K562 (cell line): ENCODE data around the gene TNFAIP1. TPM values are rescaled to one million over a fixed set of nuclear protein-coding genes. Genes with fewer than 3 reads are reported as not detected.
A peak's percentile ranks its signal among the peaks of the same experiment; 100 is the strongest.

ENCODE experiments used
- ATAC-seq: fragments of 200-7000 bp; cut with Tn5 transposase; 3 replicates; pipeline ENCODE4 v1.9.1; 2020; ENCODE audit warnings: moderate library complexity
- BruUV-seq: library from RNA; stranded (reverse); fragments of 400-500 nt; replicated peaks from 2 replicates; lab custom pipeline; 2021; lab: Mats Ljungman, UMichigan
- CTCF ChIA-PET: fragments of 300-600 bp; formaldehyde crosslinking; extraction: SDS; loops from one replicate; lab custom pipeline; 2021; ENCODE audit warnings: low intra/inter-chr PET ratio; lab: Yijun Ruan, JAX
- POLR2A ChIA-PET: fragments of 300-600, 350-650 bp; sonication (Branson Sonifier 250); formaldehyde crosslinking; extraction: SDS; loops from one replicate; lab custom pipeline; 2021; ENCODE audit warnings: antibody characterized with exemption, inconsistent platforms; lab: Yijun Ruan, JAX
- DNase-seq, 4 experiments: peaks; one replicate each; pipeline versions ENCODE4 v3.0.0 to v3.0.0-alpha.2; 2011 to 2018; ENCODE audit warnings: low spot score in 3 of 4, mixed read lengths in 3 of 4; ENCODE audit errors: extremely low read depth in 1 of 4
- FAIRE-seq: peaks from 2 replicates; lab custom pipeline; 2011; peaks lifted over from hg19 to GRCh38; lab: Jason Lieb, UNC
- H2AFZ ChIP-seq: 2 replicates; pipeline ENCODE4 v1.6.0; 2011; ENCODE audit warnings: low read depth, low read length, control low read depth, inconsistent platforms
- H3K27ac ChIP-seq: fragments of 200-600 bp; 3 replicates; pipeline ENCODE4 v1.8.0; 2011; ENCODE audit warnings: low read depth, mild to moderate bottlenecking, control low read depth, inconsistent platforms, low read length, moderate library complexity, mixed read lengths; ENCODE audit errors: extremely low read depth
- H3K27me3 ChIP-seq, 2 experiments: fragments of 300-600 bp in 1 of 2; 2 replicates in 1 of 2; 3 replicates in 1 of 2; pipeline versions ENCODE4 v1.6.0 to v1.8.0; 2011; ENCODE audit warnings: inconsistent platforms in 2 of 2, low read length in 2 of 2, mild to moderate bottlenecking in 1 of 2, mixed read lengths in 1 of 2, moderate library complexity in 1 of 2; ENCODE audit not compliant: control insufficient read depth in 2 of 2, insufficient read depth in 2 of 2
- H3K36me3 ChIP-seq: fragments of 300-600 bp; 3 replicates; pipeline ENCODE4 v1.8.0; 2011; ENCODE audit warnings: mild to moderate bottlenecking, low read length, inconsistent platforms; ENCODE audit not compliant: control insufficient read depth, insufficient read depth
- H3K4me1 ChIP-seq, 2 experiments: fragments of 200-600 bp in 1 of 2; replicated peaks in 1 of 2; 2 replicates in 1 of 2; 3 replicates in 1 of 2; pipeline versions ENCODE4 v1.5.1 to v1.8.0; 2011; ENCODE audit warnings: inconsistent platforms in 2 of 2, low read length in 2 of 2, mild to moderate bottlenecking in 1 of 2, mixed read lengths in 1 of 2, moderate library complexity in 1 of 2; ENCODE audit not compliant: control insufficient read depth in 2 of 2, insufficient read depth in 2 of 2
- H3K4me2 ChIP-seq: 2 replicates; pipeline ENCODE4 v1.6.1; 2011; ENCODE audit warnings: low read length, control low read depth, inconsistent platforms, mixed read lengths; ENCODE audit not compliant: insufficient read depth
- H3K4me3 ChIP-seq: fragments of 200-600 bp; sonication (generic), shearing (Covaris generic); 2 replicates; pipeline ENCODE4 v1.5.1; 2016; ENCODE audit warnings: control low read depth, inconsistent platforms
- H3K79me2 ChIP-seq: fragments of 200-600 bp; 3 replicates; pipeline ENCODE4 v1.8.0; 2011; ENCODE audit warnings: low read length, inconsistent platforms; ENCODE audit not compliant: control insufficient read depth, insufficient read depth
- H3K9ac ChIP-seq, 2 experiments: 2 replicates each; pipeline versions ENCODE4 v1.6.0 to v1.6.1; 2011; ENCODE audit warnings: low read depth in 2 of 2, low read length in 2 of 2, control low read depth in 1 of 2, inconsistent platforms in 1 of 2, mild to moderate bottlenecking in 1 of 2, mixed read lengths in 1 of 2; ENCODE audit not compliant: insufficient read depth in 1 of 2
- H3K9me1 ChIP-seq: one replicate; pipeline ENCODE4 v1.6.0; 2011; ENCODE audit warnings: inconsistent platforms, mild to moderate bottlenecking, low read length, moderate library complexity; ENCODE audit not compliant: control insufficient read depth, insufficient read depth
- H3K9me3 ChIP-seq: replicated peaks from 2 replicates; pipeline ENCODE4 v1.5.1; 2011; ENCODE audit warnings: low read depth, low read length, inconsistent platforms; ENCODE audit not compliant: control insufficient read depth, insufficient read depth
- H4K20me1 ChIP-seq: replicated peaks from 2 replicates; pipeline ENCODE4 v1.6.1; 2011; ENCODE audit warnings: low read length, inconsistent platforms, mixed read lengths; ENCODE audit not compliant: control insufficient read depth, insufficient read depth
- CBFA2T2 ChIP-seq: fragments of 450-650 bp; conservative IDR thresholded peaks from 2 replicates; pipeline ENCODE4 v1.6.1; 2017; ENCODE audit warnings: mild to moderate bottlenecking
- CREB3L1 ChIP-seq: fragments of 450-650 bp; IDR thresholded peaks from 2 replicates; pipeline ENCODE4 v1.6.1; 2014; ENCODE audit warnings: low read depth, mild to moderate bottlenecking, moderate library complexity, borderline replicate concordance
- HEY1 ChIP-seq: fragments of 250-450 bp; sonication (Bioruptor Pico); IDR thresholded peaks from 2 replicates; pipeline ENCODE4 v1.5.0; 2020; ENCODE audit warnings: mild to moderate bottlenecking, moderate library complexity, borderline replicate concordance
- POLR2A ChIP-seq: fragments of 450-650 bp; conservative IDR thresholded peaks from 2 replicates; pipeline ENCODE4 v1.6.1; 2016
- POLR2AphosphoS2 ChIP-seq: IDR thresholded peaks from 2 replicates; pipeline ENCODE4 v1.6.1; 2012; ENCODE audit warnings: low read length, improper control_type of control experiment
- SREBF1 ChIP-seq: fragments of 150-350 bp; IDR thresholded peaks from 2 replicates; pipeline ENCODE4 v1.6.1; 2014; ENCODE audit warnings: antibody characterized with exemption, low read depth, low read length, borderline replicate concordance
- SUPT5H ChIP-seq: fragments of 450-650 bp; IDR thresholded peaks from 2 replicates; pipeline ENCODE4 v1.6.1; 2016
- THRA ChIP-seq: fragments of 450-650 bp; IDR thresholded peaks from 2 replicates; pipeline ENCODE4 v1.6.1; 2017; ENCODE audit warnings: mild to moderate bottlenecking, moderate library complexity
- TRIM24 ChIP-seq, 2 experiments: fragments of 450-650 bp; IDR thresholded peaks; 2 replicates each; pipeline ENCODE4 v1.6.1; 2016
- XRCC4 ChIP-seq: IDR thresholded peaks from one replicate; pipeline ENCODE4 v1.6.1; 2011; ENCODE audit not compliant: insufficient read depth, insufficient read length; ENCODE audit errors: extremely low read depth
- ZC3H8 ChIP-seq: fragments of 450-650 bp; IDR thresholded peaks from 2 replicates; pipeline ENCODE4 v1.6.1; 2017
- ZNF444 ChIP-seq: fragments of 250-450 bp; sonication (Bioruptor Pico); IDR thresholded peaks from 2 replicates; pipeline ENCODE4 v1.4.0; 2020; ENCODE audit warnings: mild to moderate bottlenecking, moderate library complexity
- WGBS: fragments of 100-300 bp; shearing (Covaris generic); methylation state at CpG from one replicate; pipeline ENCODE4 v1.1.6; 2016; ENCODE audit warnings: low coverage, mixed read lengths; ENCODE audit not compliant: insufficient coverage; ENCODE audit errors: missing lambda C conversion rate; 5-methylcytosine and 5-hydroxymethylcytosine counted together
- in situ Hi-C: fragments of 300-500 bp; cut with MboI; formaldehyde crosslinking; loops from 4 replicates; pipeline ENCODE4 v1.15.0; 2018; ENCODE audit warnings: inconsistent platforms, mixed read lengths
- intact Hi-C: fragments of 100-400 bp; cut with micrococcal nuclease; formaldehyde crosslinking; loops from 2 replicates; pipeline ENCODE4 v1.14.2; 2022
- polyA plus RNA-seq, 8 experiments: library from polyadenylated mRNA; depleted of rRNA in 4 of 8; stranded (reverse) in 5 of 8; unstranded in 3 of 8; fragments of >200 nt; fragmentation: Nextera tagmentation in 2 of 8; fragmentation: Illumina TruSeq in 1 of 8; extraction: Ambion mirVana in 2 of 8; extraction: Trizol in 1 of 8; gene quantifications; 2 replicates each; pipeline versions ENCODE4 v1.2.1 to v1.2.3, GENCODE V29; 2011 to 2014; ENCODE audit warnings: inconsistent platforms in 1 of 8, missing spikeins in 1 of 8
- total RNA-seq, 7 experiments: library from RNA; depleted of rRNA in 6 of 7; stranded (reverse); fragments of >200 nt in 6 of 7; fragmentation: Illumina TruSeq in 2 of 7; extraction: Trizol in 2 of 7; gene quantifications; 2 replicates each; pipeline versions ENCODE4 v1.2.1 to v1.2.3, GENCODE V29; 2011 to 2021; ENCODE audit warnings: low replicate concordance in 1 of 7

Gene TNFAIP1
- total and polyA plus RNA-seq, 9 of the 15 experiments (the other 6 are each of a cell fraction or from before 2014, with no cell fraction given), result 2.1 to 20.1 (median 8.2) TPM

GRCh38 chr17:28330671-28331070 is 4.9 kb upstream of the TNFAIP1 start:
- 97% methylated on average over 4 of the region's 5 CpGs for WGBS
- no TSS peak for BruUV-seq

More at GRCh38 chr17:28330671-28331070, 4.9 kb upstream of the TNFAIP1 start:
- no peak for TF ChIP-seq CREB3L1
- no peak for TF ChIP-seq TRIM24 (IDR thresholded peaks at IDR 0.05)
- no peak for TF ChIP-seq CBFA2T2
- no peak for TF ChIP-seq HEY1 (CRISPR knock-in tag)
- TF ChIP-seq THRA, result no peak
- TF ChIP-seq ZNF444 (CRISPR knock-in tag), result no peak
- no peak for TF ChIP-seq SREBF1
- no peak for TF ChIP-seq ZC3H8
- 0 out of 2 replicates have a peak, but pooled peaks have one; percentile 36 for TF ChIP-seq POLR2AphosphoS2
- TF ChIP-seq SUPT5H, result 0 out of 2 replicates have a peak, but pooled peaks have one; percentile 22
- TF ChIP-seq POLR2A, result peak; percentile 23
- no peak for TF ChIP-seq XRCC4
- TF ChIP-seq, all 486 proteins: peak for 3
- no peak overlapping the region for H2AFZ ChIP-seq
- intact Hi-C loops (no loop called here), in situ Hi-C loops (no loop called here)
- no peaks in the 10 kb centered on the region for H3K27me3 ChIP-seq
- no peaks in the 10 kb centered on the region for H3K9me1 ChIP-seq
- no peaks in the 10 kb centered on the region; the same call in 1 of the 2 replicates for H3K9me3 ChIP-seq
- DNase-seq, result no peak
- peaks cover 53% of the 10 kb centered on the region for H3K36me3 ChIP-seq
- H3K27ac ChIP-seq, result no peak overlapping the region
- ATAC-seq, result no peak
- POLR2A ChIA-PET, result interaction anchor here (0.7 to 6.5 kb wide), 8 partner anchors 9 to 290 kb away, joined by 3 to 62 read pairs (median 4); partner anchors contain the start of genes POLDIP2 and TMEM97
- peaks cover 17% of the 10 kb centered on the region for H3K79me2 ChIP-seq
- peaks cover 10 to 12% of the 10 kb centered on the region in 2 experiments; a peak in 4 of 5 replicates for H3K4me1 ChIP-seq
- no peak overlapping the region for H3K4me3 ChIP-seq
- CTCF ChIA-PET, result no interaction called here
- no peak for FAIRE-seq
- H3K4me2 ChIP-seq, result no peak overlapping the region
- H4K20me1 ChIP-seq, result peaks cover 9% of the 10 kb centered on the region
- H3K9ac ChIP-seq, result no peak overlapping the region
